ENCODE measurements around the gene GTF2F1. TPM values are rescaled to one million over a fixed set of nuclear protein-coding genes. Genes with fewer than 3 reads are reported as not detected.

The GTF2F1 gene
- total and polyA plus RNA-seq, 10 of the 15 experiments (the other 5 are each of a cell fraction or from before 2014, with no cell fraction given) = 4.5 to 61.7 (median 48.5) TPM

DNA sequence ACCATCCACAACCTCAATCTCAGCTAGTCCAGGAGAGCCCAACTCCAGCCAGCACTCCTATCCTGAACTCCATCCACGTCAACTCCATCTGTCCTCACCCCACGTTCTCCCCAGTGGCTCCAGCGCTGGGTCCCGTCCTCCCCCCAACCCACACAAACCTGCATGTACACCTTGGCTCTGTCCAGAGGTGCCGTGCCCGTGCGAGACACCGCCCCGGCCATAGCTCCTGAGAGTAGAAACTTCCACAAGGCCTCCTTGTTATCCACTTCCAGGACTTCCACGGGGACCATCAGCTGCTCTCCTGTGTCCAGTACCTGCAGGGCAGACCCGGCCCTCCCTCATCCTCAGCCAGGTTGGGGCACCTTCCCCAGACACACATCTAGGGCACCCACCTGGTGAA is 38.9 kb upstream of the GTF2F1 start:
- H4K20me1 ChIP-seq (ENCODE audit: control insufficient read depth, insufficient read depth) = no peaks in the 10 kb centered on the region
- DNase-seq (ENCODE audit: low read depth, low spot score) (no peak), FAIRE-seq (no peak), ATAC-seq (no peak)
- no TSS peak for BruUV-seq (replicated peaks)
- ChIA-PET POLR2A (no interaction called here), CTCF (no interaction called here), RAD21 (ENCODE audit: unreplicated experiment) (interaction anchor here (1.2 kb wide), 1 partner anchor 50 kb away, joined by 3 read pairs; the partner anchor contains the start of gene DENND1C), SMC1A (ENCODE audit: uncharacterized antibody, unreplicated experiment) (interaction anchor here (0.6 kb wide), 1 partner anchor 41 kb away, joined by 3 read pairs; no protein-coding TSS in a partner anchor)
- no peak overlapping the region for H3K4me3 ChIP-seq
- intact Hi-C loops (cut with micrococcal nuclease; ENCODE audit: unreplicated experiment) = no loop called here
- H3K36me3 ChIP-seq (ENCODE audit: control insufficient read depth in 2 of 2, insufficient read depth in 2 of 2, low read length in 1 of 2) = no peaks in the 10 kb centered on the region
- H3K79me2 ChIP-seq (ENCODE audit: control insufficient read depth, insufficient read depth, low read length) = no peaks in the 10 kb centered on the region
- H3K27me3 ChIP-seq (replicated peaks in 1 of 2; ENCODE audit: control insufficient read depth in 2 of 2, insufficient read depth in 2 of 2, low read length in 1 of 2) = no peaks in the 10 kb centered on the region
- H2AFZ ChIP-seq (ENCODE audit: control insufficient read depth, low read depth, low read length) = no peak overlapping the region
- no peak overlapping the region for H3K9ac ChIP-seq (ENCODE audit: control insufficient read depth, insufficient read depth, low read length)
- no peaks in the 10 kb centered on the region for H3K4me1 ChIP-seq (ENCODE audit: control insufficient read depth, insufficient read depth, low read length)
- no peak overlapping the region for H3K27ac ChIP-seq (ENCODE audit: control insufficient read depth, insufficient read depth)
- H3K4me2 ChIP-seq (ENCODE audit: control insufficient read depth, insufficient read depth) = no peak overlapping the region
- 88% methylated on average over 11 of the region's 11 CpGs for WGBS (ENCODE audit: insufficient coverage, insufficient replicate concordance, low lambda C conversion rate, missing lambda C conversion rate)
- TF ChIP-seq CEBPB (IDR thresholded peaks at IDR 0.05; ENCODE audit: borderline replicate concordance in 1 of 2, low read depth in 2 of 2, low read length in 2 of 2) = no peak
- no peak for TF ChIP-seq HDAC6 (IDR thresholded peaks at IDR 0.05; ENCODE audit: unreplicated experiment)
- TF ChIP-seq SREBF1 (IDR thresholded peaks at IDR 0.05; ENCODE audit: low read length) = no peak
- TF ChIP-seq STAT1 (conservative IDR thresholded peaks at IDR 0.05) = no peak
- no peak for TF ChIP-seq GABPA (IDR thresholded peaks at IDR 0.05; ENCODE audit: low read depth)
- TF ChIP-seq, protein P1, sequence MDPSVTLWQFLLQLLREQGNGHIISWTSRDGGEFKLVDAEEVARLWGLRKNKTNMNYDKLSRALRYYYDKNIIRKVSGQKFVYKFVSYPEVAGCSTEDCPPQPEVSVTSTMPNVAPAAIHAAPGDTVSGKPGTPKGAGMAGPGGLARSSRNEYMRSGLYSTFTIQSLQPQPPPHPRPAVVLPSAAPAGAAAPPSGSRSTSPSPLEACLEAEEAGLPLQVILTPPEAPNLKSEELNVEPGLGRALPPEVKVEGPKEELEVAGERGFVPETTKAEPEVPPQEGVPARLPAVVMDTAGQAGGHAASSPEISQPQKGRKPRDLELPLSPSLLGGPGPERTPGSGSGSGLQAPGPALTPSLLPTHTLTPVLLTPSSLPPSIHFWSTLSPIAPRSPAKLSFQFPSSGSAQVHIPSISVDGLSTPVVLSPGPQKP (IDR thresholded peaks at IDR 0.05; ENCODE audit: low read depth, low read length) = no peak
- TF ChIP-seq RFX5 (IDR thresholded peaks at IDR 0.05; ENCODE audit: low read depth, low read length) = no peak
- TF ChIP-seq CHD4 (IDR thresholded peaks at IDR 0.05) = no peak
- TF ChIP-seq EP300 (IDR thresholded peaks at IDR 0.05; ENCODE audit: borderline replicate concordance in 1 of 2, control insufficient read depth in 1 of 2, low read depth in 2 of 2, low read length in 2 of 2) = no peak
- TF ChIP-seq FOS (IDR thresholded peaks at IDR 0.05; ENCODE audit: borderline replicate concordance, extremely low read depth, insufficient read length) = no peak
- no peak for TF ChIP-seq ZNF207 (IDR thresholded peaks at IDR 0.05; ENCODE audit: borderline replicate concordance)
- TF ChIP-seq POLR2AphosphoS2 (IDR thresholded peaks at IDR 0.05; ENCODE audit: low read depth, low read length) = no peak
- TF ChIP-seq ATF2 (IDR thresholded peaks at IDR 0.05; ENCODE audit: low read length) = no peak
- no peak for TF ChIP-seq IKZF2 (IDR thresholded peaks at IDR 0.05)
- no peak for TF ChIP-seq IRF4 (IDR thresholded peaks at IDR 0.05; ENCODE audit: low read depth, low read length)
- no peak for TF ChIP-seq SPI1 (IDR thresholded peaks at IDR 0.05; ENCODE audit: borderline replicate concordance, insufficient read depth, low read depth, low read length)
- TF ChIP-seq NRF1 (conservative IDR thresholded peaks at IDR 0.05; ENCODE audit: low read depth, low read length) = no peak
- H3K9me3 ChIP-seq (replicated peaks; ENCODE audit: control insufficient read depth, insufficient read depth, low read length) = no peaks in the 10 kb centered on the region
- in situ Hi-C loops (cut with MboI) = no loop called here
